H9 (cell line): ENCODE results near the gene NEK5. TPM values are rescaled to one million over a fixed set of nuclear protein-coding genes. Genes with fewer than 3 reads are reported as not detected.
"Not testable (repeated sequence)": the region's sequence is repeated elsewhere in the genome, so short reads cannot be mapped to it uniquely, and the experiment has no call there.

ENCODE experiments used
- DNase-seq: peaks from one replicate; pipeline ENCODE4 v3.0.0-alpha.2; 2017
- H2AFZ ChIP-seq: one replicate; pipeline ENCODE4 v1.6.1; 2013; ENCODE audit warnings: mild to moderate bottlenecking, low read length, control low read depth, moderate library complexity
- H2AK5ac ChIP-seq: 2 replicates; pipeline ENCODE4 v1.6.1; 2013; ENCODE audit warnings: low read length, control low read depth, mixed read lengths; ENCODE audit not compliant: insufficient read length
- H2BK120ac ChIP-seq: one replicate; pipeline ENCODE4 v1.6.1; 2013; ENCODE audit warnings: low read depth, mild to moderate bottlenecking, low read length, control low read depth, inconsistent platforms; ENCODE audit not compliant: poor library complexity, severe bottlenecking
- H2BK12ac ChIP-seq: 2 replicates; pipeline ENCODE4 v1.6.1; 2013; ENCODE audit warnings: low read length, control low read depth, mixed read lengths, low read depth; ENCODE audit not compliant: insufficient read length
- H2BK15ac ChIP-seq: 2 replicates; pipeline ENCODE4 v1.6.1; 2013; ENCODE audit warnings: low read depth, low read length, control low read depth
- H2BK20ac ChIP-seq: one replicate; pipeline ENCODE4 v1.6.1; 2013; ENCODE audit warnings: low read depth, mild to moderate bottlenecking, low read length, control low read depth, inconsistent platforms; ENCODE audit not compliant: poor library complexity, severe bottlenecking
- H2BK5ac ChIP-seq: 2 replicates; pipeline ENCODE4 v1.6.1; 2013; ENCODE audit warnings: low read length, control low read depth, mixed read lengths; ENCODE audit not compliant: insufficient read length
- H3K14ac ChIP-seq: 2 replicates; pipeline ENCODE4 v1.6.1; 2013; ENCODE audit warnings: low read length, control low read depth; ENCODE audit not compliant: insufficient read depth
- H3K18ac ChIP-seq: 2 replicates; pipeline ENCODE4 v1.6.1; 2013; ENCODE audit warnings: low read depth, mild to moderate bottlenecking, mixed read lengths, low read length, control low read depth; ENCODE audit not compliant: insufficient read length
- H3K23ac ChIP-seq: 2 replicates; pipeline ENCODE4 v1.6.1; 2013; ENCODE audit warnings: low read length, control low read depth, mixed read lengths, low read depth; ENCODE audit not compliant: insufficient read length
- H3K23me2 ChIP-seq: 2 replicates; pipeline ENCODE4 v1.6.1; 2013; ENCODE audit warnings: low read depth, mild to moderate bottlenecking, mixed read lengths, low read length, control low read depth; ENCODE audit not compliant: insufficient read length, poor library complexity, severe bottlenecking
- H3K27ac ChIP-seq: 2 replicates; pipeline ENCODE4 v1.5.1; 2013; ENCODE audit warnings: low read length, control low read depth, mixed read lengths, low read depth; ENCODE audit not compliant: insufficient read length
- H3K27me3 ChIP-seq: 2 replicates; pipeline ENCODE4 v1.6.1; 2013; ENCODE audit warnings: low read length, control low read depth, inconsistent platforms; ENCODE audit not compliant: insufficient read depth
- H3K4ac ChIP-seq: 2 replicates; pipeline ENCODE4 v1.6.1; 2013; ENCODE audit warnings: low read depth, mild to moderate bottlenecking, control low read depth, inconsistent platforms, low read length, moderate library complexity
- H3K4me1 ChIP-seq: 2 replicates; pipeline ENCODE4 v1.6.1; 2013; ENCODE audit warnings: low read length, control low read depth, inconsistent platforms; ENCODE audit not compliant: insufficient read depth
- H3K4me2 ChIP-seq: 2 replicates; pipeline ENCODE4 v1.6.1; 2013; ENCODE audit warnings: low read length, control low read depth, mixed read lengths; ENCODE audit not compliant: insufficient read length, insufficient read depth
- H3K56ac ChIP-seq: 2 replicates; pipeline ENCODE4 v1.6.1; 2013; ENCODE audit warnings: low read depth, mild to moderate bottlenecking, mixed read lengths, low read length, control low read depth; ENCODE audit not compliant: insufficient read length
- H3K79me1 ChIP-seq: 2 replicates; pipeline ENCODE4 v1.6.1; 2013; ENCODE audit warnings: low read depth, mild to moderate bottlenecking, moderate library complexity, low read length, control low read depth, inconsistent platforms; ENCODE audit not compliant: insufficient read depth, poor library complexity, severe bottlenecking
- H3K79me2 ChIP-seq: 2 replicates; pipeline ENCODE4 v1.6.1; 2013; ENCODE audit warnings: low read length, control low read depth, inconsistent platforms; ENCODE audit not compliant: insufficient read depth
- H3K9ac ChIP-seq: 2 replicates; pipeline ENCODE4 v1.6.1; 2013; ENCODE audit warnings: low read length, control low read depth, mixed read lengths; ENCODE audit not compliant: insufficient read length; ENCODE audit errors: extremely low read depth
- H3K9me3 ChIP-seq: one replicate; pipeline ENCODE4 v1.6.1; 2013; ENCODE audit warnings: low read depth, low read length, inconsistent platforms; ENCODE audit not compliant: control insufficient read depth
- H3T11ph ChIP-seq: one replicate; pipeline ENCODE4 v1.6.1; 2013; ENCODE audit warnings: mild to moderate bottlenecking, low read length, control low read depth, inconsistent platforms
- H4K20me1 ChIP-seq: one replicate; pipeline ENCODE4 v1.6.1; 2013; ENCODE audit not compliant: control insufficient read depth, insufficient read length, insufficient read depth
- H4K5ac ChIP-seq: 2 replicates; pipeline ENCODE4 v1.6.1; 2013; ENCODE audit warnings: low read depth, mild to moderate bottlenecking, mixed read lengths, low read length, control low read depth; ENCODE audit not compliant: insufficient read length
- H4K8ac ChIP-seq: replicated peaks from 2 replicates; pipeline ENCODE4 v1.6.1; 2013; ENCODE audit warnings: low read length, control low read depth, mixed read lengths, low read depth; ENCODE audit not compliant: insufficient read length
- H4K91ac ChIP-seq: 2 replicates; pipeline ENCODE4 v1.6.1; 2013; ENCODE audit warnings: low read depth, mild to moderate bottlenecking, moderate library complexity, mixed read lengths, low read length, control low read depth; ENCODE audit not compliant: insufficient read length
- H3K27ac Mint-ChIP-seq, 3 experiments: 2 replicates in 2 of 3; 3 replicates in 1 of 3; pipeline ENCODE4 v1.8.0; 2020 to 2021; ENCODE audit warnings: mixed read lengths in 3 of 3, mild to moderate bottlenecking in 1 of 3, moderate library complexity in 1 of 3
- H3K27me3 Mint-ChIP-seq: 2 replicates; pipeline ENCODE4 v1.8.0; 2021; ENCODE audit warnings: low read depth, mild to moderate bottlenecking, moderate library complexity, mixed read lengths
- H3K36me3 Mint-ChIP-seq, 3 experiments: 2 replicates in 2 of 3; 3 replicates in 1 of 3; pipeline ENCODE4 v1.8.0; 2020 to 2021; ENCODE audit warnings: low read depth in 3 of 3, mixed read lengths in 3 of 3; ENCODE audit not compliant: insufficient read depth in 1 of 3
- H3K4me1 Mint-ChIP-seq, 2 experiments: 2 replicates each; pipeline ENCODE4 v1.8.0; 2020; ENCODE audit warnings: mixed read lengths in 2 of 2
- H3K4me3 Mint-ChIP-seq, 2 experiments: 2 replicates in 1 of 2; 3 replicates in 1 of 2; pipeline ENCODE4 v1.8.0; 2020 to 2021; ENCODE audit warnings: mild to moderate bottlenecking in 2 of 2, mixed read lengths in 2 of 2, moderate library complexity in 1 of 2
- H3K9me3 Mint-ChIP-seq, 2 experiments: 2 replicates in 1 of 2; 3 replicates in 1 of 2; pipeline ENCODE4 v1.8.0; 2020; ENCODE audit warnings: mild to moderate bottlenecking in 2 of 2, mixed read lengths in 2 of 2, moderate library complexity in 1 of 2
- CTCF ChIP-seq: fragments of 200-600 bp; sonication (generic); conservative IDR thresholded peaks from 3 replicates; pipeline ENCODE4 v1.8.0; 2021; ENCODE audit warnings: antibody characterized with exemption, mild to moderate bottlenecking
- WGBS: extraction: QIAGEN DNeasy Blood & Tissue Kit; methylation state at CpG from one replicate; pipeline ENCODE4 v1.1.7; 2013; ENCODE audit warnings: missing lambda C conversion rate, low lambda C conversion rate, mixed read lengths; ENCODE audit not compliant: insufficient read length; ENCODE audit errors: extremely low coverage; 5-methylcytosine and 5-hydroxymethylcytosine counted together
- total RNA-seq: library from RNA; stranded (reverse); gene quantifications from 2 replicates; pipeline ENCODE4 v1.2.1, GENCODE V29; 2021

Gene NEK5
- total RNA-seq, 1 experiment from 2014 or later: 0.26 TPM

- Histone ChIP-seq H2BK15ac (no peak overlapping the region), H4K5ac (no peak overlapping the region), H4K91ac (no peak overlapping the region), H3T11ph (no peak overlapping the region), H4K8ac (no peak overlapping the region), H2BK120ac (no peak overlapping the region), H3K23me2 (no peaks in the 10 kb centered on the region), H3K23ac (no peak overlapping the region), H2AFZ (no peak overlapping the region), H3K27me3 (no peaks in the 10 kb centered on the region; the same call in 1 of the 2 replicates), H3K9me3 (no peaks in the 10 kb centered on the region), H4K20me1 (no peaks in the 10 kb centered on the region), H2BK20ac (no peak overlapping the region), H3K14ac (no peak overlapping the region), H3K79me2 (no peaks in the 10 kb centered on the region), H2BK12ac (no peak overlapping the region), H3K4me1 (no peaks in the 10 kb centered on the region), H3K18ac (no peak overlapping the region), H2BK5ac (no peak overlapping the region), H3K4ac (no peak overlapping the region), H3K9ac (no peak overlapping the region), H3K56ac (no peak overlapping the region), H3K27ac (no peak overlapping the region), H3K79me1 (no peaks in the 10 kb centered on the region), H2AK5ac (no peak overlapping the region), H3K4me2 (no peak overlapping the region)
- peaks cover 0 to 2% of the 10 kb centered on the region in 2 experiments; a peak in 3 of 5 replicates for H3K9me3 Mint-ChIP-seq
- no peak for TF ChIP-seq CTCF
- no peak for DNase-seq
- peaks cover under 1 to 30% (median 14%) of the 10 kb centered on the region in 3 experiments; a peak in 6 of 7 replicates for H3K36me3 Mint-ChIP-seq
- peaks cover 5% of the 10 kb centered on the region for H3K27me3 Mint-ChIP-seq
- no peak overlapping the region for H3K4me3 Mint-ChIP-seq
- peaks cover 14 to 16% of the 10 kb centered on the region in 2 experiments for H3K4me1 Mint-ChIP-seq
- H3K27ac Mint-ChIP-seq: no peak overlapping the region
Measured at GRCh38 chr13:52164989-52165388, 36.1 kb upstream of the NEK5 start.

- H3K23me2 ChIP-seq, H3K56ac ChIP-seq, H2BK12ac ChIP-seq, H4K20me1 ChIP-seq, H3K23ac ChIP-seq, H4K5ac ChIP-seq, H3K27ac ChIP-seq, H2BK15ac ChIP-seq, H3K9ac ChIP-seq, H3K9me3 ChIP-seq, H3K4me2 ChIP-seq, H4K8ac ChIP-seq, H3K79me1 ChIP-seq, H2BK20ac ChIP-seq, H2BK5ac ChIP-seq, H3K4me3 Mint-ChIP-seq, H3T11ph ChIP-seq, H3K4ac ChIP-seq, H3K9me3 Mint-ChIP-seq, H2BK120ac ChIP-seq, H2AFZ ChIP-seq, H3K14ac ChIP-seq, H3K79me2 ChIP-seq, H2AK5ac ChIP-seq, H3K18ac ChIP-seq, H4K91ac ChIP-seq, DNase-seq, H3K27ac Mint-ChIP-seq, H3K4me1 ChIP-seq, H3K27me3 ChIP-seq: not testable (repeated sequence)
- Mint-ChIP-seq H3K27me3 (peaks cover 10% of the 10 kb centered on the region), H3K36me3 (peaks cover 5 to 25% (median 19%) of the 10 kb centered on the region in 3 experiments), H3K4me1 (peaks cover 14 to 16% of the 10 kb centered on the region in 2 experiments)
- WGBS: no CpG with 5 or more reads among the region's 3 CpGs
Measured at GRCh38 chr13:52163878-52164277, 35.0 kb upstream of the NEK5 start.
